HEK293 (cell line): ENCODE measurements around the gene KRTAP5-8.

ENCODE experiments used
- CTCF ChIP-seq: fragments of 450-650 bp; formaldehyde crosslinking; IDR thresholded peaks from 2 replicates; pipeline ENCODE4 v1.5.1; 2016; ENCODE audit warnings: missing biosample characterization, missing genetic modification characterization
- HOXA7 ChIP-seq: sonication (generic); formaldehyde crosslinking; IDR thresholded peaks from 2 replicates; pipeline ENCODE4 v1.8.1; 2022; ENCODE audit warnings: missing genetic modification reagents, borderline replicate concordance
- TCF7L2 ChIP-seq: IDR thresholded peaks from 2 replicates; pipeline ENCODE4 v1.6.1; 2011; ENCODE audit warnings: low read depth, mild to moderate bottlenecking, inconsistent platforms, low read length, moderate library complexity, borderline replicate concordance
- YY1 ChIP-seq: fragments of 450-650 bp; formaldehyde crosslinking; IDR thresholded peaks from 2 replicates; pipeline ENCODE4 v1.5.1; 2018; ENCODE audit warnings: missing biosample characterization, missing genetic modification characterization
- ZBTB26 ChIP-seq: fragments of 450-650 bp; formaldehyde crosslinking; optimal IDR thresholded peaks from 2 replicates; pipeline ENCODE3; 2016; ENCODE audit warnings: missing biosample characterization, mild to moderate bottlenecking, missing genetic modification characterization
- ZEB2 ChIP-seq: fragments of 450-650 bp; formaldehyde crosslinking; IDR thresholded peaks from 2 replicates; pipeline ENCODE4 v1.5.1; 2016; ENCODE audit warnings: missing biosample characterization, missing genetic modification characterization
- ZNF114 ChIP-seq: fragments of 450-650 bp; formaldehyde crosslinking; IDR thresholded peaks from 2 replicates; pipeline ENCODE4 v1.5.0; 2017; ENCODE audit warnings: missing biosample characterization, missing genetic modification characterization
- ZNF426 ChIP-seq: fragments of 450-650 bp; formaldehyde crosslinking; IDR thresholded peaks from 2 replicates; pipeline ENCODE4 v1.5.1; 2017; ENCODE audit warnings: missing biosample characterization, missing genetic modification characterization, mild to moderate bottlenecking, inconsistent platforms, moderate library complexity
- ZNF530 ChIP-seq: fragments of 450-650 bp; formaldehyde crosslinking; IDR thresholded peaks from 2 replicates; pipeline ENCODE4 v1.5.1; 2016; ENCODE audit warnings: low read depth, missing biosample characterization, missing genetic modification characterization
- ZNF558 ChIP-seq: fragments of 450-650 bp; formaldehyde crosslinking; IDR thresholded peaks from 2 replicates; pipeline ENCODE4 v1.5.1; 2016; ENCODE audit warnings: missing biosample characterization, missing genetic modification characterization
- ZNF639 ChIP-seq: fragments of 450-650 bp; formaldehyde crosslinking; IDR thresholded peaks from 2 replicates; pipeline ENCODE4 v1.5.1; 2016; ENCODE audit warnings: missing biosample characterization, missing genetic modification characterization
- ZSCAN16 ChIP-seq: fragments of 450-650 bp; formaldehyde crosslinking; IDR thresholded peaks from 2 replicates; pipeline ENCODE4 v1.5.1; 2016; ENCODE audit warnings: missing biosample characterization, missing genetic modification characterization
- ZSCAN18 ChIP-seq: fragments of 450-650 bp; formaldehyde crosslinking; IDR thresholded peaks from 2 replicates; pipeline ENCODE4 v1.5.1; 2016; ENCODE audit warnings: missing biosample characterization, missing genetic modification characterization
- ZSCAN5A ChIP-seq: fragments of 450-650 bp; formaldehyde crosslinking; IDR thresholded peaks from 2 replicates; pipeline ENCODE4 v1.5.1; 2016; ENCODE audit warnings: missing biosample characterization, missing genetic modification characterization

GRCh38 chr11:71505781-71506180 is 32.0 kb upstream of the KRTAP5-8 start:
- TF ChIP-seq HOXA7 (CRISPR knock-in tag) (no peak), ZNF639 (tag by site-specific recombination) (no peak), CTCF (tag by site-specific recombination) (no peak), ZSCAN5A (tag by site-specific recombination) (no peak), ZEB2 (tag by site-specific recombination) (no peak), YY1 (tag by site-specific recombination) (no peak), ZSCAN18 (tag by site-specific recombination) (no peak), ZNF530 (tag by site-specific recombination) (no peak), ZNF558 (no peak), ZSCAN16 (tag by site-specific recombination) (no peak), ZBTB26 (tag by site-specific recombination) (no peak), ZNF426 (tag by site-specific recombination) (no peak), ZNF114 (tag by site-specific recombination) (no peak), TCF7L2 (no peak)
